NCI-H524 treated with DMSO at 0.1 percent for 48 hours (cell line): Measurements from ENCODE around the gene TTYH3.

Experiments used
- DNase-seq: peaks from one replicate; lab custom pipeline; 2025; lab: John Stamatoyannopoulos, UW

TTYH3 gene

DNA sequence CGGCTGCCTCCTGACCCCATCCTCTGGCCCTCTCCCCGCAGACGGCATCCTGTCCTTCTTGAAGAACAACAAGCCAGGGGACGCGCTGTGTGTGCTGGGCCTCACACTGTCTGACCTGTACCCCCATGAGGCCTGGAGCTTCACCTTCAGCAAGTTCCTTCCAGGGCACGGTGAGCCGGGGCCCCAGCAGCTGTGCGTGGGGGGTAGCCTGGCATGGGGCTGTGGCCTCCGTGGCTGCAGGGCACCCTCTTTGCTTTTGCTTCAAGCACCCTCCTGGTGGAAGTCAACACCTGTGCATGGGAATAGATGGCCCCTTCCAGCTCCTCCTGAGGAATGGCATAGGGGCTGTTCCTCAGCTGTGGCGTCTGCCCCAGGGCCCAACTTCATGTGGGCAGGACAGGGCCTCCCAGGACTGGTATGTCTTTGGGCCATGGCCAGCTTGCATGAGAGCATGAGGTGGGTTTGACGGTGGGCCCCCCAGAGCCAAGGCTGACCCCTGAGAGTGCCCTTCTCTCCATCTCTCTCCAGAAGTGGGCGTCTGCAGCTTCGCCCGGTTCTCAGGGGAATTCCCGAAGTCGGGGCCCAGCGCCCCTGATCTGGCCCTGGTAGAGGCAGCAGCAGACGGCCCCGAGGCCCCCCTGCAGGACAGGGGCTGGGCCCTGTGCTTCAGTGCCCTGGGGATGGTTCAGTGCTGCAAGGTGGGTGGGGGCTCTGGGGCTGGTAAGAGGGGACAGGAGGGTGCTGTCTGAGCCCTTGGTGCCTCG is 76.9 kb downstream of the TTYH3 start:
- no peak for DNase-seq

DNA sequence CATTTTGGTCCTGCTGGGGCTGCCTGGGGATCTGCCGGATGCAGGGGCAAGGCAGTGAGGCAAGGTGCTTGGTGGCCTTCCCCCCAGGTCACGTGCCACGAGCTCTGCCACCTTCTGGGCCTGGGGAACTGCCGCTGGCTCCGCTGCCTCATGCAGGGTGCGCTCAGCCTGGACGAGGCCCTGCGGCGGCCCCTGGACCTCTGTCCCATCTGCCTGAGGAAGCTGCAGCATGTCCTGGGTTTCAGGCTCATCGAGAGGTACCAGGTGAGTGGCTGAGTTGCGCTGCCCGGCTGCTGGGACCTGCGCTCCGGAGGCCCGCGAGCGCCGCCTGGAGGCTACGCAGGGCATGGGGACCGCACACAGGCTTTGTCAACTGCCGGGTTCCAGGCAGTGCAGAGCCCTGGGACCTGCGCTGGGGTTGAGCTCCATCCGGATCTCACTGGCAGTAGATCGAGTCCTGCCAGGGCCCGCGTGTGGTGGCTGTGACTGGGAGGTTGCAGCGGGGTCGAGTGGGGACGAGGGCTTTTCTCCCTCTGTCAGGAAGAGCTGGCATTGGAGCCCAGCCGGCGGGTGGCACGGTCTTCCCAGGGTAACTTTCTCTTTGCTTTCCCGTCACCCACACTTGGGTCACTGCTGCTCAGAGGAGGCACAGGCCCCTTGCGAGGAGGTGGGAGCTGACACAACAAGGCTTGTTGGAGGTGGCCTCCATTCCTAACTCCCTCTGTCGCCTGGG is 77.9 kb downstream of the TTYH3 start:
- DNase-seq = no peak

DNA sequence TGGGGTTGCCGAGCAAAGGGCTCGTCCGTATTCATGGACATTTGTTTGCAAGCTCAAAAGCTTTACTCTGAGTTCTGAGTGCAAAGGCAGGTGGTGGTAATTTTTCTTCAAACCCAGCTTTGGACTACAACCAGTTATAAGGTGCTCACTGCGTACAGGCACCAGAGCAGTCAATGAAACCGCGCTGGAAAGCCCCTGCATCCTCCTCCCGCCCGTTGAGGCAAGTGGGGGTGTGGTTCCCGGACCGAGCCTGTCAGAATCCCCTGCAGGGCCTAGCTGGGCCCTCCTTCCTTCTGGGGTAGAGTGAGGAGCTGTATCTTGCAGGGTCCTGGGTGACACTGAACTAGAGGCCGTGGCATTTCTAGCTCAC is 78.5 kb downstream of the TTYH3 start:
- no peak for DNase-seq

DNA sequence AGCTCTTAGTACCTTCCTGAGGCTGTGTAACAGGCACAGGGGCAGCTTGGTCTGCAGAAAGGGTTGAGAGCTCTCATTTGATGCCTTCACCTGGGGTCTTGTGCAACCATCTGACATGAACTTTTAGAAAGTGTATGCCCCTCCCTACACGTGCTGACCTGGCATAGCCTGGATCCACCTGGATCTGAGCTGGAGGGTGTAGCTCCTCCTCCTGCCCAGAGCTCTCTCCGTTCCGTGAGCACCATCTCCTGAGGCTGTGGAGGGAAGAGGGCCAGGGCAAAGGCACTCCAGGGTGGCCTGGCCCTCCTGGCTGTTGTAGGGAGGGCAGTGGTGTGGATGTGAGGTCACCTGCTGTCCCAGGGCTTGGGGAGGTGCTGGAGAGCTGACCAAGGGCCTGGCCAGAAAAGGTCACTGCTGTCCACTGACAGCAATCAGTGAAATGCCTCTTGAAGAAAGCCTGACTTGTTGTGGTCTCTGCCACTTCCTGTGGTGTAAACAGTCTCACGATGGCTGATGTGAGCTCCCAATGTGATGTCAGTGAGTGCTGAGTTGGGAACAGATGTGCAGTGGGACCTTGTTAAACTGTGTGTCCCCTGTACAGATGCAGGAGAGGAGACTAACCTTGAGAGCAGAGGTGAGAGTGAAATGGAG is 79.2 kb downstream of the TTYH3 start:
- DNase-seq = no peak

DNA sequence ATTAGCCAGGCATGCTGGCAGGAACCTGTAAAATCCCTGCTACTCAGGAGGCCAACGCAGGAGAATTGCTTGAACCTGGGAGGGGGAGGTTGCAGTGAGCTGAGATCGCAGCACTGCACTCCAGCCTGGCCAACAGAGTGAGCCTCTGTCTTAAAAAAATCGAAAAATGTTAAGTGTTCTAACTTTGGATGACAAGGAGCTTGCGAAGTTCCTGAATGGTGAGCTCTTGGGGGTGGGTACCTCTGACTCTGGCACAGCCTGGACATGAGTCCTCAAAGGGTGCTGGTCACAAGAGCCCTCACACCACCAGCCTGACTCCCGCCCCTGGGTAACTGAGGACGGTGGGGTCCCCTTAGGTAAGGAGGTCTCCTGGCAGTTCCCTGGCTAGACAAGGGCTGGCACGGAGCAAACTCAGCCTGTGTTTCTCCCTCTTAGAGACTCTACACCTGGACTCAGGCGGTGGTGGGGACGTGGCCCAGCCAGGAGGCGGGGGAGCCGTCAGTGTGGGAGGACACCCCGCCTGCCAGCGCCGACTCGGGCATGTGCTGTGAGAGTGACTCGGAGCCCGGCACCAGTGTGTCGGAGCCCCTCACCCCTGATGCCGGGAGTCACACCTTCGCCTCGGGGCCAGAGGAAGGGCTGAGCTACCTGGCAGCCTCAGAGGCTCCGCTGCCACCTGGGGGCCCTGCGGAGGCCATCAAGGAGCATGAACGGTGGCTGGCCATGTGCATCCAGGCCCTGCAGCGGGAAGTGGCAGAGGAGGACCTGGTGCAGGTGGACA is 80.3 kb downstream of the TTYH3 start:
- no peak for DNase-seq

DNA sequence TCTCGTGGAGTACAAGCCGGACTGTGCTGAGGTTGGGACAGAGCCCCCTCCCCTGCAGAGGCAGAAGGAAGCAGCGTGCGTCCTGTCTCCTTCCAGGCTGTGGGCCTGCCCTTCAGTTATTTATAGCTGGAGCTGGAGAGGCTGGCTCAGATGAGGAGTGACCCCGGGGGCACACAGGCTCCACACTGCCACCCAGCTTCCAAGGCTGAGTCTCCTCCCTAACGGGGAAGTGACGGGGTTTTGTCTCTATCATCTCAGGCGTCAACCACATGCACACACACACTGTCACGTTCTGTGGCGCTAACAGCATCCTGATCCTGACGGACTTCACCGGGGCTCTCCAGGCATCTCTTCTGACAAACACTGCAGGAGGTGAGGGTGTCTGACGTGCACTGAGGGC is 81.6 kb downstream of the TTYH3 start:
- no peak for DNase-seq

DNA sequence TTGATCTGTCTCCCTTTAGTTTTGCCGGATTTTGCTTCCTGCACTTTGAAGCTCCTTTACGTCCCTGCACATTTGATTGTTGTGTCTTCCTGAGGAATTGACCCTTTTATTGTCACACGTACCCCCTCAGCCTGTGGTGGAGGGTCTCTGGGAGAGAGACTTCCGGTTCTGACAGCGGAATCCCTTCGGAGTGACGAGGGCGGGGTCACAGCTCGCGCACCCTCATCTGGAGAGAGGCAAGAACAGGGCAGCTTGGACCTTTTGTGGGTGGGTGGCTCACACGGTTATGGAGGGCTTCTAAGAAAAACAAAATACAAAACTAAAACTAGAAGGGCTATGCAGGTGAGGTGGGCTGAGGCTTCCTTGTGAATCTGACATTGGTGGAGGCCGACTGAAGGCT is 82.2 kb downstream of the TTYH3 start:
- DNase-seq = no peak
